DMS 273 treated with DMSO at 0.1 percent for 48 hours (cell line): ENCODE results near the gene RANGRF.
A peak's percentile ranks its signal among the peaks of the same experiment; 100 is the strongest.
"Not testable (repeated sequence)": the region's sequence is repeated elsewhere in the genome, so short reads cannot be mapped to it uniquely, and the experiment has no call there.

Experiments used
- DNase-seq: peaks from one replicate; lab custom pipeline; 2025; lab: John Stamatoyannopoulos, UW

The RANGRF gene, protein sequence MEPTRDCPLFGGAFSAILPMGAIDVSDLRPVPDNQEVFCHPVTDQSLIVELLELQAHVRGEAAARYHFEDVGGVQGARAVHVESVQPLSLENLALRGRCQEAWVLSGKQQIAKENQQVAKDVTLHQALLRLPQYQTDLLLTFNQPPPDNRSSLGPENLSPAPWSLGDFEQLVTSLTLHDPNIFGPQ

DNA sequence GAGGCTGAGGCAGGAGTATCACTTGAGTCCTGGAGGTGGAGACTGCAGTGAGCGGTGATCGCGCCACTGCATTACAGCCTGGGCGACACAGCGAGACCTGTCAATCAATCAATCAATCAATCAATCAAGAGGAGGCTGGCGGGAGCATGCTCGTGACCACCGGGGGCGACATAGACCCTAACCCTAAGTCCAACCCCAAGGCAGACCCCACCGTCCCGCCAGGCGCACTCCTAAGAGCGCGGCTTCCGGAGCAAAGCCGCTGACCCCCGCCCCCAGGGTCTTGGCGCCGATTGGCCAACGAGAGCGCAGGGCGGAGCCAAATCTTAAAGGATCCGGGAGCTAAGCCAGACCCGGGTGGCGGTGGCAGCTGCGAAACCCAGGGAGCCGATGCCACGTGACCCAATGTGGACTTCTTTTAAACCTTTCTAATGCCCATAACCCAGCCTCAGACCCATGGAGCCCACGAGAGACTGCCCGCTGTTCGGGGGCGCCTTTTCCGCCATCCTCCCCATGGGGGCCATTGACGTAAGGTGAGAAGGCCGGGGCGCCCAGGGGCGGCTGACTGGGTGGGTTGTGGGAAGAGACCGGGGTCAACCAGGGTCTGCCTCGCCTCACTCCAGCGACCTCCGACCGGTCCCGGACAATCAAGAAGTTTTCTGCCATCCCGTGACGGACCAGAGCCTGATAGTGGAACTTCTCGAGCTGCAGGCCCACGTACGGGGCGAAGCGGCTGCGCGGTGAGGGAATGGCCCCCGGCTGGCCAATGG is at the start of gene RANGRF:
Gene RANGRF, plus strand, starts transcription at position 335 of the 767 bp plus-strand sequence. Its CDS starts 119 bp downstream, at position 454.
- peak; percentile 68 for DNase-seq

DNA sequence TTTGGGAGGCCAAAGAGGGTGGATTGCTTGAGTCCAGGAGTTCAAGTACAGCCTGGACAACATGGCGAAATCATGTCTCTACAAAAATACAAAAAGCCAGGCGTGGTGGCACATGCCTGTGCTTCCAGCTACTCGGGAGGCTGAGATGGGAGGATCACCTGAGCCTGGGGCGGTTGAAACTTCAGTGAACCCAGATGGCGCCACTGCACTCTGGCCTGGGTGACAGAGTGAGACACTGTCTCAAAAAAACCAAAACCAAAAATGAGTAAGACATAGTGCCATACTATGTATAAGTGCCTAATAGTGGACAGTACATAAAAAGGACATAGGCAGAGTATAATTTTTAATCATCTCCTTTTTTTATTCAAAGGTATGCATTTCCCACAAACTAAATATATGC is 44.6 kb upstream of the RANGRF start:
- no peak for DNase-seq

DNA sequence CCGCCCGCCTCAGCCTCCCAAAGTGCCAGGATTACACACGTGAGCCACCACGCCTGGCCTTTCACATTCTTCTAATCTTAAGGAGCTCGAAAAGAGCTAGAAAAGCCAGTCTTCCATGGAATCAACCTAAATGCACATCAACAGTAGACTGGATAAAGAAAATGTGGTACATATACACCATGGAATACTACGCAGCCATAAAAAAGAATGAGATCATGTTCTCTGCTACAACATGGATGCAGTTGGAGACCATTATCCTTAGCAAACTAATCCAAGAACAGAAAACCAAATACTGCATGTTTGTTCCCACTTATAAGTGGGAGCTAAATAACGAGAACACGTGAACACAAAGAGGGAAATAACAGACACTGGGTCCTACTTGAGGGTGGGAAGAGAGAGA is 43.7 kb upstream of the RANGRF start:
- DNase-seq = no peak

DNA sequence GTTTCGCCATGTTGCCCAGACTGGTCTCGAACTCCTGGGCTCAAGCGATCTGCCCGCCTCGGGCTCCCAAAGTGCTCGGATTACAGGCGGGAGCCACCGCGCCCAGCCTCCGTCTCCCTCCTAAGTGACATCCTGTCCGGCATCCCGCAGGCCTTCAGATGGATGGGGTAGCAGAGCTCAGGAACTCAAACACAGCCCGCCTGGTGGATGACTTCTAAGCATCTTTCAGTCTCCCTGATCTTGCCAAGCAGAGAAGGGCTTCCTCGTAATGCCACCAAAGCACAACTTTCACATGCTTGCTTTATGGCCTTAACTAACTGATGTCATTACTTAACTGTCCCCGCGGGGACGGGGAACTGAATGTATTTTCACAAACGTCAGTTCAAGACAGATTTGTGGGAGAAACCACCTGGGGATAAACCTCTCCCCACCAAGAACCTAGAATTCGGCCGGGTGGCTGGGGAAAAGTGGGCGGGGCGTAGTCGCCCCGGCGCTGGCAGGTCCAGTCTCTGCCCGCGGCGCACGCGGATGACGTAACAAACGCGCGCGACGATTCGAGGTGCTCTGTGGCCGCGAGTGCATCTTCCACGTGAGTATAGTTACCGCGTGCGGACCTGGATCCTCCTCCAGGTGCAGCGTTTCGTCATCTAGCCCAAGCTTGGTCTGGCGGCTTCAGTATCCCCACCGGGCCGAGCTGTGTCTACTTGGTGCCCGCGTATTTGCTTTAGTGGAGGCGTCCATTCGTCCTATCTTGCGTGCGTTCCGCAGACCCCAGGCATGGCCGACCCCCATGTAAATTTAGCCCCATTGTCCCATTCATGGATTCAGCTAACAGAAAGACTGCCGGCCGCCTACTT is 39.5 kb upstream of the RANGRF start, which contains the start of gene PFAS:
Gene PFAS, plus strand, starts transcription at position 539 of the 857 bp plus-strand sequence. CDS start 4,649 bp downstream, outside the sequence.
- DNase-seq = peak; percentile 64

DNA sequence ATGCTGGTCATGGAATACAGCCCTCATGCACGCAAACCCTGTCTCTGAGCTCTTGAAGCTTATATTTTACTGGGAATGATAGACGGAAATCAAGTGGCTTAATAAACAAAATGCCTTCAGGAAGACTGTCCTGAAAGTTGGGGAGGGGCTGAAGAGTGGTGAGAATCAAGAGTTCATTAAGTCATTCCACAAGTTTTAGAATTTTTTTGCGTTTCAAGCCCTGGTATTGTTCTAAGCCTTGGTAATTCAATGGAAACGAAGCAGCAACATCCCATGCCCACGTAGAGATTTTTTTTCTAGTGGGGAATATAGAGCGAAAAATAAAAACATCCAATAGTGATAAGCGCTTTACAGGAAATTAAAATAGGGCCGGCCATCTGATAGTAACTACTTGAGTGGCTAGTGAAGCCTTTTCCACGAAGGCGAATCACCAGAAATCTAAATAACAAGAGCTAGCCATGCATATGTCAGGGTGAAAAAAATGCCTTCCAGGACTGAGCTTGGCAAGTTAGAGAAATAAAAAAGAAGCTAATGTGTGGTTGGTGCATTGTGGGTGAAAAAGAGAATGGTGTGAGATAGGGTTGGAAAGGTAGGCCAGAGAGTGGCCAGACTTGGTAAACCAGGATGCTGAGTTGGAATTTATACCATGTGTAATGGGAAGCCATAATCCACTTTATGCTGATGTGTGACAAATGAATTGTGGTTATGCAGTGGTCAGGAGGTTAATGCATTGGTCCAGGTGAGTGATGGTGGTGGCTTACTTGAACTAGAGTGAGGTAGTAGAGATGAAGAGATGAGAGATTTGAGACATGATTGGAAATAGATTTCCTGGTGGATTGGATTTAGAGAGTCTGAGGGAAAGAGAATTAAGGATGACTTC is 38.6 kb upstream of the RANGRF start:
- DNase-seq = no peak

DNA sequence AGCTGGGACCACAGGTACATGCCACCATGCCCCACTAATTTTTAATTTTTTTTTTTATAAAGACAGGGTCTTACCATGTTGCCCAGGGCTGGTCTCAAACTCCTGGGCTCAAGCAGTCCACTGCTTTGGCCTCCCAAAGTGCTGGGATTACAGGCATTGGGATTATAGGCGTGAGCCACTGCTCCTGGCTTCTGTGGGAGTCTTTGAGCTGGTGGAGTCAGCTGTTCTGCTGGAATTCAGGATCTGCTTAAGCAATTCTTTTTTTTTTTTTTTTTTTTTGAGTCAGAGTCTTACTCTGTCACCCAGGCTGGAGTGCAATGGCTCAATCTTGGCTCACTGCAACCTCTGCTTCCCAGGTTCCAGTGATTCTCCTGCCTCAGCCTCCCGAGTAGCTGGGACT is 37.1 kb upstream of the RANGRF start:
- DNase-seq = not testable (repeated sequence)

DNA sequence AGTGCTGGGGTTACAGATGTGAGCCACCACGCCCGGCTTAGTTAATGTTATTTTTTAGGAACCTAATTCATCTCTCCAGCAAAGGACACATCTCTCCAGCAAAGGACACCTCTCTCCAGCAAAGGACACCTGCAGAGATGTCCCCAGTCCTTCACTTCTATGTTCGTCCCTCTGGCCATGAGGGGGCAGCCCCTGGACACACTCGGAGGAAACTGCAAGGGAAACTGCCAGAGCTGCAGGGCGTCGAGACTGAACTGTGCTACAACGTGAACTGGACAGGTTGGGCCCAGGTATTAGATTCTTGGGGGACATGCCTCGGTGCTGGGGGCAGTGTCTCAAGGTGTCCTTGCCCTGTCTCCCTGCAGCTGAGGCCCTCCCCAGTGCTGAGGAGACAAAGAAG is 34.7 kb upstream of the RANGRF start:
- DNase-seq = no peak

DNA sequence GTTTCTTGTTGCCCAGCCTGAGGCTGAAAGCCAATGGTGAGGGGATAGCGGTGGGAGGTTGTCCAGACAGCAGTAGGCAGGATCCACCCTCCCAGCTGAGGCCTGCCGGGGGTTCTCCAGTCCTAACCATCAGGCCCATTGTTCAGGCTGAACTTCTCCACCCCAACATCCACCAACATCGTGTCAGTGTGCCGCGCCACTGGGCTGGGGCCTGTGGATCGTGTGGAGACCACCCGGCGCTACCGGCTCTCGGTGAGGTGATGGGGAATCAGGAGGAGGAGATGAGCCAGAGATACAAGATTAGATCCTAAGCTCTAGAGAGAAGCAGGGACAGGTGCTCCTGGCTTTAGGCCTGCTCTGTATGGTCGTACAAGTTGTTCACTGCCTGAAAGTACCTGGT is 33.6 kb upstream of the RANGRF start:
- DNase-seq = no peak

DNA sequence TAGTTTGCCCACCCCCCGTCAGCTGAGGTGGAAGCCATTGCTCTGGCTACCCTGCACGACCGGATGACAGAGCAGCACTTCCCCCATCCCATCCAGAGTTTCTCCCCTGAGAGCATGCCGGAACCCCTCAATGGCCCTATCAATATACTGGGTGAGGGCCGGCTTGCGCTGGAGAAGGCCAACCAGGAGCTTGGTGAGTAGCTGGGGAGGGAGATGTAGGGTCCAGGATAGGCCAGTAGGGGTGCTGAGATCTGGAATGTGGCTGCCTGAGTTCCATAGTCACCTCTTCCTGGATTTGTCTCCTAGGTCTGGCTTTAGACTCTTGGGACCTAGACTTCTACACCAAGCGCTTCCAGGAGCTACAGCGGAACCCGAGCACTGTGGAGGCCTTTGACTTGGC is 33.0 kb upstream of the RANGRF start:
- no peak for DNase-seq

DNA sequence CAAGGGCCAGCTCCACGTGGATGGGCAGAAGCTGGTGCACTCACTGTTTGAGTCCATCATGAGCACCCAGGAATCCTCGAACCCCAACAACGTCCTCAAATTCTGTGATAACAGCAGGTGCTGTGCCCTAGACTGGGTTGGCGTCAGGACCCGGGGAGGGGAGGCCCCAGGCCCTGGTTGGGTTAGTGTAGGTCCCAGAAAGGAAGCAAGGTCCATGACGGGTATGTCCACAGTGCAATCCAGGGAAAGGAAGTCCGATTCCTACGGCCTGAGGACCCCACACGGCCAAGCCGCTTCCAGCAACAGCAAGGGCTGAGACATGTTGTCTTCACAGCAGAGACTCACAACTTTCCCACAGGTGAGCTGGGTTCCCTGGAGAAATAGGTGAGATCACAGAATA is 32.2 kb upstream of the RANGRF start:
- no peak for DNase-seq

DNA sequence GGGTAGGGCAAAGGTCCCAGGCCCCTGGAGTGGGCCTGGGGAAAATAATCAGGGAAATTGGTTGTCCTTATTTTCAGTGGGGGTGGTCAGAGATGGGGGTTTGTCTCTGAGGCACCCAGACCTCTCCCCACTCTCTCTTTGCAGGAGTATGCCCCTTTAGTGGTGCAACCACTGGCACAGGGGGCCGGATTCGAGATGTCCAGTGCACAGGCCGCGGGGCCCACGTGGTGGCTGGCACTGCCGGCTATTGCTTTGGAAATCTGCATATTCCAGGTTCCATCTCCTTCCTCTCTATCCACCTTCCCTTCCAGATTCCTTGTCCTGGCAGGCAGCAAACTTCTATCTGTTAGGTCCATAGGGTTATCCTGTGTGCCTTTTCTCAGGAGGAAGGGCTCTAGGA is 31.8 kb upstream of the RANGRF start:
- no peak for DNase-seq

DNA sequence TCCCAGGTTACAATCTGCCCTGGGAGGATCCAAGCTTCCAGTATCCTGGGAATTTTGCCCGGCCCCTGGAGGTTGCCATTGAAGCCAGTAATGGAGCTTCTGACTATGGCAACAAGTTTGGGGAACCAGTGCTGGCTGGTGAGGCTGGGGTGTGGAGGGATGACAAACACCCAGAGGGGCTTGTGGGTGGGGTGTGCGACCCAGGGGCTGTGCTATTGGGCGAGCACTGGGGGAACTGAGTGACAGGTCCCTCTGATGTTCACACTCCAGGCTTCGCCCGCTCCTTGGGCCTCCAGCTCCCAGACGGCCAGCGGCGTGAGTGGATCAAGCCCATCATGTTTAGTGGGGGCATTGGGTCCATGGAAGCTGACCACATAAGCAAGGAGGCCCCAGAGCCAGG is 30.7 kb upstream of the RANGRF start:
- no peak for DNase-seq

DNA sequence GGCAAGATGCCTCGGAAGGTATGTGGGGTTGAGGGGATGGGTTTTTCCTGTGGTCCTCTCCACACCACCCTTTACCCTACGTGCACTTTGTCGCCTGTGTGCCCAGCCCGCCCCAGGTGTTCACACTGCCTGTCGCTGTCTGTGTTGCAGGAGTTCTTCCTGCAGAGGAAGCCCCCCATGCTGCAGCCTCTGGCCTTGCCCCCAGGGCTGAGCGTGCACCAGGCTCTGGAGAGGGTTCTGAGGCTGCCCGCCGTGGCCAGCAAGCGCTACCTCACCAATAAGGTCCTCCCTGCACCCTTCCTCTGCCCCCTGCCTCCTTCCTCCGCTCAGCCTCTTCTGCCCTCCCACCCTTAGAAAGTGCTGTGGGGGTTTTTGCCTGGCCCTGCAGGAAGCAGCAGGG is 24.1 kb upstream of the RANGRF start:
- DNase-seq = no peak

DNA sequence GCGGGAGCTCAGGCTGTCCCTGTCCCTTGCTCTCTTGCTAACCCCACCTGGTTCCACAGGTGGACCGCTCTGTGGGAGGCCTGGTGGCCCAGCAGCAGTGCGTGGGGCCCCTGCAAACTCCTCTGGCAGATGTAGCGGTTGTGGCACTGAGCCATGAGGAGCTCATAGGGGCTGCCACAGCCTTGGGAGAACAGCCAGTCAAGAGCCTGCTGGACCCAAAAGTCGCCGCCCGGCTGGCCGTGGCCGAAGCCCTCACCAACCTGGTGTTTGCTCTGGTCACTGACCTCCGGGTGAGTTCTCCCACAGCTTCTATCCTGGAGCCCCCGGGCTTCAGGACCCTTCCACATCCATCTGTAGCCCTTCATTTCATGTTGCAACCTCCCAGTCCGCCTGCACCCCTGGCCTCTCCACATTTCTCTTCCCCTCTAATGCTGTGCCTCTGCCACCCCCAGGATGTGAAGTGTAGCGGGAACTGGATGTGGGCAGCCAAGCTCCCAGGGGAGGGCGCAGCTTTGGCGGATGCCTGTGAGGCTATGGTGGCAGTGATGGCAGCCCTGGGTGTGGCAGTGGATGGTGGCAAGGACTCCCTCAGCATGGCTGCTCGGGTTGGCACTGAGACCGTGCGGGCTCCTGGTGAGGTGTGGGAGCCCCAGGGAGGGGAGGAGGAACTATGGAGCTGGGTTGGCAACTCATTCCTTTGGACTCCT is 23.5 kb upstream of the RANGRF start:
- DNase-seq = no peak

DNA sequence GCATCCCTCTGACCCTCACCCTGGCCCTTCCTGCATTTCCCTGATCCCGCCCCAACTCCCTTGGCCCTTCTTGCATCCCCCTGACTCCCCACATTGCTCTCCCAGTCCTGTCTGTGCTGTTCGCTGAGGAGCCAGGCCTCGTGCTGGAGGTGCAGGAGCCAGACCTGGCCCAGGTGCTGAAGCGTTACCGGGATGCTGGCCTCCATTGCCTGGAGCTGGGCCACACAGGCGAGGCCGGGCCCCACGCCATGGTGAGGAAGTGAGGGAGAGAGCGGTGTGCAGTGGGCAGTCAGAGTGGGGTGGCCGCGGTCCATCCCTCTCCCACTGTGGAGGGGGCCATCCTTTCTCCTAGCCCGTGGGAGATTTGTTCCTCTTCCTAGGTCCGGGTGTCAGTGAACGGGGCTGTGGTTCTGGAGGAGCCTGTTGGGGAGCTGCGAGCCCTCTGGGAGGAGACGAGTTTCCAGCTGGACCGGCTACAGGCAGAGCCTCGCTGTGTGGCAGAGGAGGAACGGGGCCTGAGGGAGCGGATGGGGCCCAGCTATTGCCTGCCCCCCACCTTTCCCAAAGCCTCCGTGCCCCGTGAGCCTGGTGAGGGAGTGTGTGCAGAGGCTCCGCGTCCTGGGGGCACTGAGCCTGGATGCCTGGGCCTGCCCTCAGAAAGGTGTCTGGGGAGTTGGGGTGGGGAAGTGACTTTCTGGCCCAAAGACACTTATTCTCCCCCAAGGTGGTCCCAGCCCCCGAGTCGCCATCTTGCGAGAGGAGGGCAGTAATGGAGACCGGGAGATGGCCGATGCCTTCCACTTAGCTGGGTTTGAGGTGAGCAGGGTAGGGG is 21.6 kb upstream of the RANGRF start:
- no peak for DNase-seq

DNA sequence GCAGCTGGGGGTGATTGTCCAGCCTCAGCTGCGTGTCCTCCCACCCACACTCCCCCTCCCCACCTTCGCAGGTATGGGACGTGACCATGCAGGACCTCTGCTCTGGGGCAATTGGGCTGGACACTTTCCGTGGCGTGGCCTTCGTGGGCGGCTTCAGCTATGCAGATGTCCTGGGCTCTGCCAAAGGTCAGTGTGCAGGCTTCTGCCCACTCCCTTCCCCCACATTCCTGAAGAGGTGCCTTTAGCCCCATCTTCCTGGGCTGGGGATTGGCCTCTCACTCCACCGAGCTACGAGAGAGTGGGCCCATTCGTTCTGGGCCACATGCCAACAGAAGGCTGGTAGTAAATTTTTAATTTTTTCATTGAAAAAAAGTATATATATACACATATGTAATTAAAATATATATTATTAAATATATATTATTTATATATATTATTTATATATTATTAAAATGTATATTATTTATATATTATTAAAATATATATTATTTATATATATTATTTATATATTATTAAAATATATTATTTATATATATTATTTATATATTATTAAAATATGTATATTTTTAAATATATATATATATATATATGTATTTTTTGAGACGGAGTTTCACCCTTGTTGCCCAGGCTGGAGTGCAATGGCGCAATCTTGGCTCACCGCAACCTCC is 20.9 kb upstream of the RANGRF start:
- no peak for DNase-seq

DNA sequence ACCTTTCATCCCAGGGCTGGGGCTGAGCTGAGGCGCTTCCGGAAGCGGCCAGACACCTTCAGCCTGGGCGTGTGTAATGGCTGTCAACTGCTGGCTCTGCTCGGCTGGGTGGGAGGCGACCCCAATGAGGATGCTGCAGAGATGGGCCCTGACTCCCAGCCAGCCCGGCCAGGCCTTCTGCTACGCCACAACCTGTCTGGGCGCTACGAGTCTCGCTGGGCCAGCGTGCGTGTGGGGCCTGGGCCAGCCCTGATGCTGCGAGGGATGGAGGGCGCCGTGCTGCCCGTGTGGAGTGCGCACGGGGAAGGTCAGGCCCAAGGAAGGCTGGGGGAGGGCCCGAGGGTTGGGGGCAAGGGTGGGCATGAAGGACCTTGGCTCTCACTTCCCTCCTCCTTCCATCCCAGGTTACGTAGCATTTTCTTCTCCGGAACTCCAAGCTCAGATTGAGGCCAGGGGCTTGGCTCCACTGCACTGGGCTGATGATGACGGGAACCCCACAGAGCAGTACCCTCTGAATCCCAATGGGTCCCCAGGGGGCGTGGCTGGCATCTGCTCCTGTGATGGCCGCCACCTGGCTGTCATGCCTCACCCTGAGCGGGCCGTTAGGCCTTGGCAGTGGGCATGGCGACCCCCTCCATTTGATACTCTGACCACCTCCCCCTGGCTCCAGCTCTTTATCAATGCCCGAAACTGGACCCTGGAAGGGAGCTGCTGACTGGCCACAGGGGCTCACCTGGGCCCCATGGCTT is 19.7 kb upstream of the RANGRF start:
- no peak for DNase-seq

DNA sequence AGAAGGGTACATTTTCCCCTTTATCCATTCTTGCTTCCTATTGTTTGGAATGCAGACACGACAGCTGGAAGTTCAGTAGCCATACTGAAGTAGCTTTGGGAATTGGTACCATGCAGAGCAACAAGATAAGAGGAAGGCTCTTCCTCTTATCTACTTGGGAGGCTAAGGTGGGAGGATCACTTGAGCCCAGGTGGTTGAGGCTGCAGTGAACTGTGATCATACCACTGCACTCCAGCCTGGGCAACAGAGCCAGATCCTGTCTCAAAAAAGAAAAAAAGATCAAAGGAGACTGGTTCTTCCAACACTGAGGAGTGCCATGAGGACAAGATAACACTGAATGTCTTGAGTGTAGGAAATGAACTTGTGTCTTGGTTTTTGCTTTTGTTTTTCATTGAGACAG is 16.0 kb upstream of the RANGRF start:
- DNase-seq = no peak

DNA sequence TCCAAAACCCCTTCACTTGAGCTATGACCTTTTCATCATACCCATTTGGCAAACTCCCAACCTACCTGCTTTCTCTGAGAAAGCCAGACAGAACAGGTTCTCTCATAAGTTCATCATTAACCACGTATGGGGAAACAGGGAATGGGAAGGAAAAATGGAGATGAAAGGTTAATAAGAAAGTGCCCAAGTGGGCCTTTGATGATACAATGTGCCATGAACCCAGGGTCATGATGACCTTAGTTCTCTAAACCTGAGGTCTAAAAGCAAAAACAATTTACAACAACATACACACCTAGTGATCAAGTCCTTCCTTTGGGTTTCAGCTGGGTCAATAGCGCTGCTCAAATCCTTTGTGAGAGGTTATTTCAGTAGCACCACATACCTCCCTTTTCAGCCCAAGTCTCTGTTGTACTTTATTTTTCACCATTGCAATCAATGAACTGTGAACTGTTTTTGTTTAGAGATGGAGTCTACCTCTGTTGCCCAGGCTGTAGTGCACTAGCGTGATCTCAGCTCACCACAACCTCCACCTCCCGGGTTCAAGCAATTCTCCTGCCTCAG is 14.5 kb upstream of the RANGRF start:
- no peak for DNase-seq
